ENCODE results near the gene COL5A3.
A peak's percentile ranks its signal among the peaks of the same experiment; 100 is the strongest.

COL5A3 gene

DNA sequence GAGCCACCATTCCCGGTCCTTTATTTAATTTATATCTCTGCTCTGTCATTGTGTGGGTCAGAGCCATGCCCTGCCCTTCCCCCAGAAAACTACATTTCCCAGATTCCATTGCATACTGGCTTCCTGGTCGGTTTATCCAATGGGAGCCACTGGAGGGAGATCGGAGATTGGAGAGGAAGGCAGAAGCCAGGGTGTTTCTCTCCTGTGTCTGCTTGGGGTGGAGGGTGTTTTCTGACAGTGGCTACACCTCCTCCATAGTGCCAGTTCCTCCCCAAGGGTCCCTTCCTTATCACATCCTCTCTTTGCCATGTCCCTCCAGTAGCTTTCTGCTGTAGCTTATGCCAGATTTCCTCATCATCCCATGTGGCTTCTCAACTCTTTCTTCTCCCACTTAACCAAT, 93.0 kb downstream of the COL5A3 start:
- Histone ChIP-seq H3K79me2 (ENCODE audit: insufficient read depth, low read length) (no peaks in the 10 kb centered on the region), H3K36me3 (ENCODE audit: insufficient read depth, low read length) (no peaks in the 10 kb centered on the region), H3K4me2 (ENCODE audit: low read length) (no peak overlapping the region), H3K9ac (ENCODE audit: low read length) (no peak overlapping the region), H3K27ac (ENCODE audit: low read depth, low read length, poor library complexity, severe bottlenecking) (no peak overlapping the region), H3K4me1 (ENCODE audit: insufficient read depth, low read length, severe bottlenecking) (peaks cover 9% of the 10 kb centered on the region), H3K9me3 (ENCODE audit: low read length) (no peaks in the 10 kb centered on the region), H4K20me1 (ENCODE audit: insufficient read depth, low read length) (no peaks in the 10 kb centered on the region), H3K9me2 (ENCODE audit: low read depth, low read length) (no peaks in the 10 kb centered on the region), H3F3A (ENCODE audit: insufficient read depth, low read length) (no peaks in the 10 kb centered on the region), H3K4me3 (ENCODE audit: low read depth, low read length, poor library complexity, severe bottlenecking) (no peak overlapping the region), H3K27me3 (ENCODE audit: insufficient read depth, low read length) (no peaks in the 10 kb centered on the region; the same call in 1 of the 2 replicates), H2AFZ (ENCODE audit: low read length) (no peak overlapping the region)
- no peak for TF ChIP-seq EZH2 (IDR thresholded peaks at IDR 0.05; ENCODE audit: borderline replicate concordance, low read length)
- TF ChIP-seq CTCF (IDR thresholded peaks at IDR 0.05; ENCODE audit: low read length), result no peak

DNA sequence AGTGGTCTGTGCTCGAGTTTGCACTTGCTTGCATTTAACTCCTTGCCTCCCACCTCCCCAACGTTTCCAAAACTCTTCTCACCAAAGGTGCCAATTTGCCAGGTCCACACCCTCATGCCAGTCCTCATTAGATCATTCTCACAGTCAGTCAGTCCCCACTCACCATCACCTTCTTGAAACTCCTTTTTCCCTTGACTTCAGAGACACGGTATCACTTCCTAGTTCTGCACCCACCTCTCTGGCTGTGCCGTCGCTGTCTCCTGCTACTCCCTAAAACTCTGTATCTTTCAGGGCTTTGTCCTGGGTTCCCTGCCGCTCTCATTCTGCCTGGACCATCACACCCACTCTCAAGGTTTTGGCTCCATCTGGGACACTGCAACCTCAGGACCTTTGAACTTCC, 93.6 kb downstream of the COL5A3 start:
- TF ChIP-seq EZH2 (IDR thresholded peaks at IDR 0.05; ENCODE audit: borderline replicate concordance, low read length), result no peak
- TF ChIP-seq CTCF (IDR thresholded peaks at IDR 0.05; ENCODE audit: low read length), result no peak
- Histone ChIP-seq H3K4me1 (ENCODE audit: insufficient read depth, low read length, severe bottlenecking) (peaks cover 9% of the 10 kb centered on the region), H3K79me2 (ENCODE audit: insufficient read depth, low read length) (no peaks in the 10 kb centered on the region), H4K20me1 (ENCODE audit: insufficient read depth, low read length) (no peaks in the 10 kb centered on the region), H2AFZ (ENCODE audit: low read length) (no peak overlapping the region), H3F3A (ENCODE audit: insufficient read depth, low read length) (no peaks in the 10 kb centered on the region), H3K27ac (ENCODE audit: low read depth, low read length, poor library complexity, severe bottlenecking) (no peak overlapping the region), H3K9ac (ENCODE audit: low read length) (no peak overlapping the region), H3K9me3 (ENCODE audit: low read length) (no peaks in the 10 kb centered on the region), H3K36me3 (ENCODE audit: insufficient read depth, low read length) (no peaks in the 10 kb centered on the region), H3K4me2 (ENCODE audit: low read length) (no peak overlapping the region), H3K4me3 (ENCODE audit: low read depth, low read length, poor library complexity, severe bottlenecking) (no peak overlapping the region), H3K27me3 (ENCODE audit: insufficient read depth, low read length) (no peaks in the 10 kb centered on the region), H3K9me2 (ENCODE audit: low read depth, low read length) (no peaks in the 10 kb centered on the region)

DNA sequence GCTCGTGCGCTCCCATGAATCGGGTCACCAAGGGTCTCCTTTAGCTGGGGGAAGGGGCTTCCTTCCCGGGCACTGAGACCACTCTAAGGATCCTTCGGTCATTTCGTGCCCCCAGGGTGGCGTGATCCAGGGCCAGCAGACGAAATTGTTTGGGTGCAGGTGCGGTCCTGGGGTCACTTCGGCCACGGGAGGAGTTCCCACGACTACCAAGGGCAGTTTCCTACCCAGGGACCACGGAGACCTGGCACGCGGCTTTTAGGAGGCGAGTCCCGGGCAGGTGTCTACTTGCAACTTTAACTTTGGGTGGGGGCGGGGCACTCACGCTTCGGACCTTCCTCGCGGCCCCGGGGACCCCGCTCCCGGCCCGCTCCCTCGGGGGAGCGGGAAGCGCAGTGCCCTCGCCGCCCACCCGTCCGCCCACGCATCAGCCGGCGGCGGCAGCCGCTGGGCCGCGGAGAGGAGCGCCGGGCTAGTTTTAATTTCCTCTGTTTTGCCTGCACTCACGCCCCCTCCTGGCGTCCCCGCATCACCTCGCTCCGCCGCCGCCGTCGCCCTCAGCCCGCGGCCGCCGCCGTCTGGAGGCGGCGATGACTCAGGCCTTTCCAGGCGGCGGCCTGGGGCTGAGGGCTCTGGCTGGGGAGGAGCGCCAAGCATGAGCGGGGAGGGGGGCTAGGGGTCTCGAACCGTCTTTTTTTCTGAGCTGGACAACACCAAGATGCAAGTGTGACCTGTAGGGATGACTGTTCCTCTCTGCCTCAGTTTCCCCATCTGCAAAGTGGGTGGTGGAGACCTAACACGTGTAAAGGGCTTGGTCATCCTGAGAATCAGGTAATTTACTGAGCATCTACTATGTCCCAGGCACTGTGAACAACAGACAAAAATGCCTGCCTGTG, 95.7 kb downstream of the COL5A3 start:
- peak; percentile 75 for TF ChIP-seq CTCF (IDR thresholded peaks at IDR 0.05; ENCODE audit: low read length)
- no peak for TF ChIP-seq EZH2 (IDR thresholded peaks at IDR 0.05; ENCODE audit: borderline replicate concordance, low read length)
- Histone ChIP-seq H3K36me3 (ENCODE audit: insufficient read depth, low read length) (no peaks in the 10 kb centered on the region), H3K9me3 (ENCODE audit: low read length) (no peaks in the 10 kb centered on the region), H3K4me2 (ENCODE audit: low read length) (peak overlapping the region; percentile 90), H3K9me2 (ENCODE audit: low read depth, low read length) (no peaks in the 10 kb centered on the region), H3K9ac (ENCODE audit: low read length) (peak overlapping the region; percentile 60; the same call in 1 of the 2 replicates), H2AFZ (ENCODE audit: low read length) (peak overlapping the region; percentile 99), H3K27me3 (ENCODE audit: insufficient read depth, low read length) (no peaks in the 10 kb centered on the region), H3K4me1 (ENCODE audit: insufficient read depth, low read length, severe bottlenecking) (peaks cover 9% of the 10 kb centered on the region), H3K27ac (ENCODE audit: low read depth, low read length, poor library complexity, severe bottlenecking) (no peak overlapping the region), H3K4me3 (ENCODE audit: low read depth, low read length, poor library complexity, severe bottlenecking) (peak overlapping the region; percentile 60), H3F3A (ENCODE audit: insufficient read depth, low read length) (no peaks in the 10 kb centered on the region), H4K20me1 (ENCODE audit: insufficient read depth, low read length) (no peaks in the 10 kb centered on the region), H3K79me2 (ENCODE audit: insufficient read depth, low read length) (no peaks in the 10 kb centered on the region)
